NCI-H524 treated with DMSO at 0.1 percent for 48 hours (cell line): ENCODE measurements around the gene KRT73.

Source experiments
- DNase-seq: peaks from one replicate; lab custom pipeline; 2025; lab: John Stamatoyannopoulos, UW

KRT73 gene

GRCh38 chr12:52618866-52619265 is 507 bp upstream of the KRT73 start:
- DNase-seq = no peak

- DNase-seq = no peak
Measured at GRCh38 chr12:52617403-52617785, 965 bp downstream of the KRT73 start.

GRCh38 chr12:52616680-52617402 is 1.5 kb downstream of the KRT73 start:
- DNase-seq = no peak

DNA sequence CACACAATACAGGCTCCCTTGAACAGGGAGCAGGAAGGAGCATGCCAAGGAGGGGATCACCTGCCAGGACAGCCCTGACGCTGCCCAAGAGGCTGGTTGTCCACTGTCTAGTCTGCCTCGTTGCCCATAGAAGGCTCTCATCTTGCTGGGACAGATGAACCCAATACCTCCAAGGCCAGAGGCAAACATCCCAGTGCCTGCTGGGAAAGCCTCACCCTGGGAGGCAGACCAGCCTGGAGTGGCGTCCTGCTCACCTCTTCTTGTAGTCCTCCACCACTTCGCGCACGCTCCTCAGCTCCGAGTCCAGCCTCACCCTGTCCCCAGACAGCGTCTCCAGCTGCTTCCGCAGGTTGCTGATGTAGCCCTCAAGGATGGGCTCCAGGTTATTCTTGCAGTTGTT is 2.4 kb downstream of the KRT73 start:
- DNase-seq = no peak

DNA sequence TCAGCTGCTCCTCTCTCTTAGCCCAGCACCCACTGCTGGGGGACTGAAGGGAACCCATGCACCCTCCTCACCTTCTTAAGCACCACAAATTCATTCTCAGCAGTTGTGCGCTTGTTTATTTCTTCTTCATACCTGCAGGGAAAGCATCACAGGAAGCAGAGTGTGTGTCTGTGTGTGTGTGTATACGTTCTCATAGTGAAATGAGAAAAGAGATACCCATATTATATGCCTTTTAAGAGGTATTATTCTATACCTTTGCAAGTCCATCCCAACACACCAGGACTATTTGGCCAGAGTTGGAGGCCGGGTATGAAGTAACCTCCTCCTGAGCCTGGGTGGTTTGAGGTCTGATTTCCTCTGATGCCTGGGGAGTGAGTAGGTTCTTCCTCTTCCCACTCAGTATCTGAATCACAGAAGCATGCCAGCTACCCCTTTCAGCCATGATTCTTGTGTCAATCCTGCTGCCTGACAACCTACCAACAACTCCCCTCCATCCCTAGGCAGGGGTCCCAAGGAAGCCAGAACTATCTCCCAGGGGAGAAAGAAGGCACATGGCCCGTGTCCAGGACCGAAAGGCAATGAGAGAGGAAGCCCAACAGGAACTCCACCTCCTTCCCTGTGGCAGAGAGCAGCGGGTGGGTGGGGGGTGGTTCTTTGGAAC is 3.0 kb downstream of the KRT73 start:
- no peak for DNase-seq

DNA sequence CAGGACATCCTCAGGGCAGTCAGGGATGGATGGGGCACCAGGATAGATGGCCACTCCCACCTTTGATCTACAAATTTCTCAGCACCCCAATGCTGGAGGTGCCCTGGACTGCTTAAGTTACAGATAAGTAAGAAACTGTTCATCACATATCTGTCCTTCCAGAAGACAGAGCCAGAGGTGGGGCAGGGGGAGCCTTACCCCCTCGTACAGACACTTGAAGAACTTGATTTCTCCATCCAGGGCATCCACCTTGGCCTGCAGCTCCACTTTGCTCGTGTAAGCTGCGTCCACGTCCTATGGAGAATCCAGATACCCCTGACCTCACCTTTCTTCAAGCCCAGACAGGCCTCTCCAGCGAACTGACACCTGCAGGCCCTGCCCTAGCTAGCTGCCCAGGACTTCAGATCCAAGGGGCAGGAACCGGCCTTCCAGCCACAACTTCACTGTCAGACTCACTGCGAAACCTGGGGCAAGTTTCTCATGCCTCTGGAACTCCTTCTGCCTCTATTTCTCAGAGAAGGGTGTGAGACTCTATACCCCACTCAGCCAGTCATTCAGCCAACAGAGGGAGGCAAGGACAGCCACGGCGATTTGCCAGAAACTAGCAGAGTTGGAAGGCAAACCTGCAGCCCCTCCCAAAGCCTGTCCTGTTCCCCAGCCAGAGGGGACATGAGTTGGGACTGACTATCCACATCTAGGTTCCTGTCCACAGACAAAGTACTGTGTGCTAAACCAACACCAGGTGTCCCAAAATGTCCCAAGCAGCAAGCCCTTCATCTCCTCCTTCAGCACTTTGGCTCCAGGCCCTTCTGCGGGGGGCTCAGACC is 3.8 kb downstream of the KRT73 start:
- no peak for DNase-seq

GRCh38 chr12:52613384-52614030 is 4.9 kb downstream of the KRT73 start:
- DNase-seq = no peak

GRCh38 chr12:52612431-52613383 is 5.7 kb downstream of the KRT73 start:
- DNase-seq = no peak

- no peak for DNase-seq
Measured at GRCh38 chr12:52611080-52611468, 7.3 kb downstream of the KRT73 start.

DNA sequence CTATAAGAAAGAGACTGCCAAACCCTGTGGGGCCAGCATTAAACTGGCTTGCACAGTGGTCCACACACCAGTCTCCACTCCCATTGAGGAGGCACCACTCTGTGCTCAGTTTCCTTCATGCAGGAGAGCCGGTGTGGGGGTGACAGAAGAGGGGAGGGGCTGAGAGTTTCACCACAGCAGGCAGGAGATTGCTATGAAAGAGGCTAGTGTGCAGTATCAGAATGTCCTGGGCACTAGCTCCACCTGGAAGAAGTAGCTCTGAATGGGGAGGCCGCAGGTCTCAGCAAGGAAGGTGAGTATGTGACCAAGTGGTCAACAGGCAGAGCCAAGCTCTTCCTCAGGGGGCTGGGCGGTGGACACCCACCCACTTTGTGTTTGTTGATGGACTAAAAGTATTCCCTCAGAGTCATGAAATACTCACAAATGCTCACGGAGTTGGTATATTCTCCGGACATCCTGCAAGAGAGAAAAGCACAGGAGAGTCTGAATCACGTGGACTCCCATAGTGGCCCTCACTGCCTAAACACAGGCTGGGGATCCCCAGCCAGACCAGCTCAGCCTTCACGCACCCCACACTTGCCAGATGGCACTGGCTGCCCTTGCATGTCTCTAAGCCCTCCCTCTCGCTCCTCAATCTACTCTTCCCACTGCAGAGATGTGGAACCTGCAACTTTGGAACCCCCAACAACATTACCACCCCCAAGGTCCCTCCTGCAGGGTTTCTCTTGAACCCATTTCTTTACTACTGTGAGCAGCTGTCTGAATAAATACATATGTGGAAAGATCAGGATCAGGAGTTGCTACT is 9.3 kb downstream of the KRT73 start:
- no peak for DNase-seq

GRCh38 chr12:52608161-52608560 is 10.2 kb downstream of the KRT73 start:
- DNase-seq = no peak

GRCh38 chr12:52607314-52607713 is 11.0 kb downstream of the KRT73 start:
- DNase-seq = no peak

DNA sequence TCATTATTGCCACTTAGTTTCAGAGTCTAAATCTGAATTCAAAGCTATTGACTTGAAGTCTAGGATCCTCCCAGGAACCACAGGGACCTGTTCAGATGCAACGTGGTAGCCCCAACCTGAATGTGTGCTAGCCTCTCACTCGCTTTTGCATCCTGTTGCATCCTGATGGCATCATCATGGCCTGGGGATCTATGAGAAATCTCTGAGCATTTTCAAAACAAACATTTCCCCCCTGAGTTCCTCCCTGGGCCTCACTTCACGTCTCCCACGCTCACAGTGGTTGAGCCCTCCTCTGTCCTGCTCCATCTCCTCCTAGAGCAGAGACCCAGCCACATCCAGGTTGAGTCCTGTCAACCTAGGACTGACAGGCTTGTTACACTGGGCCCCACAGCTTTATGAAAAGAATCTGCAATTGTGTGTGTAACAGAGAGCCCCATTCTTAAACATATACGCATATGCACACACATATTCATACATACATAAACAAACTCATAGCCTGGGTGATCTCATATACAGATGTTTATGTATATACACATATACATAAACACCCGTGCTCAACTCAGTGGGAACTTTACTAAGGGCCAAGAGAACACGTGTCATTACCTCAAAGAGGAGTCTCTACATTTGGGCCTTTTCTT is 11.7 kb downstream of the KRT73 start:
- DNase-seq = no peak

DNA sequence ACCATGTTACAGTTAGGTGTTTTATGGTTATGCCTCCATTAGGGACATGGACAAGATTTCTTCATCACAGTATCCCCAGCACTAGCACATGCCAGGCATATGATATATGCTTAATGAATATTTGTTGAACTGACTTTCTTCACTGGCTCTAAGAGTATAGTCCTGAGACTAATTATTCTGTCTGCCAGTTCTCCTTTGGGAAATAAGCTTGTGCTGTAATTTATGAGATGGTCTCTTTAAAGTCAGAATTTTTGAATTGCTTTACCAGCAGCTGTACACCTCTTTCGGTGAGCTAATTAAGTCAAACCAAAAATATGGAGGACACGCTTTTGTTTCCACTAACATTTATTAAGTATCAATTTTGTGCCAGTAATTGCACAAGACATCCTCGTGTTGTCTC is 12.3 kb downstream of the KRT73 start:
- no peak for DNase-seq

GRCh38 chr12:52605542-52605941 is 12.8 kb downstream of the KRT73 start:
- DNase-seq = no peak

DNA sequence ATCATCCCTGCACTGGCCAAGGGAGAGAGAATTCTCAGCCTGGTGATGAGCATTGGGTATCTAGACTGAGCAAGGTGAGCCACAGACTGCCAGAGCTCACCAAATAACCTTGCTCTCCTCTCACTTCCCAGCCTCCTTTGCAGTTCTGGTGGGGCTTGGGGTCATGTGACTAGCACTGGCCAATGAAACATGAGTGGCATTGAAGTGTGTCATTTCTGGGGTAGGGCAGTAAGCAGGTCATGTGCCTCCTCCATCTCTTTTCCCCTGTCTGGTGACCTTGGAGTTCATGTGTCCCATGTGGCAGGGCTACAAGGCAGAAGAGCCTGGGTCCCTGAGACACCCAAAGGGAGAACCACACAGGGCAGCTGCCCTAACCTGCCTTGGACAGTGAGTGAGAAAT is 13.5 kb downstream of the KRT73 start:
- no peak for DNase-seq

- no peak for DNase-seq
Measured at GRCh38 chr12:52603314-52603713, 15.0 kb downstream of the KRT73 start.

DNA sequence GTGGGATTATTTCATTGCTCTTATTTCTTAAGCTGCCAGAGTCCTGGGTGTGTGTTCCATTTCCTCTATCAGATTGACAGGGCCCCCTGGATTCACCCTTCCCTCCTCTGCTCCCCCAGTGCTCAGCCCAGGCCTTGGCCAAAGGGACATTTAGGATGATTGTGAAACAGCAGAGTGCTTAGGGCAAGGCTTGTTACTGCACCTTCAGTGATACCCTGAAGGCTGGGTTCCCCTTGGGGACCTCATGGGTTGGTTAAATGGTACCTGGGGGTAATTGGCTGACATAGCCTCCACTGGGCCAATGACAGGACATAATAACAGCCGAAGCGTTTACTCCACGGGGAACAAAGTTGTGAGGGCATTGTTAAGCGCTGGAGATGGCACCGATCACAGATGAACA is 15.8 kb downstream of the KRT73 start:
- DNase-seq = no peak

GRCh38 chr12:52601671-52602070 is 16.7 kb downstream of the KRT73 start:
- no peak for DNase-seq

DNA sequence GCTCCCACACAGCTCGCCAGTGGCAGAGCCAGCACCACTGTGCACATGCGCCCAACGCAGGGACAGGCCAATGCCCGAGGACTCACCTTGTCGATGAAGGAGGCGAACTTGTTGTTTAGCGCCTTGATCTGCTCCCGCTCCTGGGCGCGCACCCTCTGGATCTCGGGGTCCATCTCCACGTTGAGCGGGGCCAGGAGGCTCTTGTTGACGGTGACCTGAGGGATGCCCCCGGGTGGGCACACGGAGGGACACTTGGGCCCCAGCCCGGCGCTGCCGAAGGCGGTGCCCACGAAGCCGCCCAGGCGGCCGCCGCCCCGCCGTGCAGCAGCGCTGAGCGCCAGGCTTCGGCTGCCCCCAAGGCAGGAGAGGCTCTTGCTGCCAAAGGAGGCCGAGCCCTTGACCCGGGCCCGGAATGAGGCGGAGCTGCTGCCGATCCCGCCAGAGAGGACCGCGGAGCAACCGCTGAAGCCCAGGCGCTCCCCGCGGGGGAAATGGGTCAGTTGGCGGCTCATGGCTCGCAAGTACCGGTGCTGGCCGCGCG is 17.3 kb downstream of the KRT73 start, which contains the start of gene KRT72:
TSS of gene KRT72 (minus strand) at position 523 of the 541 bp plus-strand sequence. CDS start at position 512, 11 bp downstream.
- no peak for DNase-seq
